Measurements from ENCODE around the gene CLDN9.
A peak's percentile ranks its signal among the peaks of the same experiment; 100 is the strongest.

CLDN9 gene

DNA sequence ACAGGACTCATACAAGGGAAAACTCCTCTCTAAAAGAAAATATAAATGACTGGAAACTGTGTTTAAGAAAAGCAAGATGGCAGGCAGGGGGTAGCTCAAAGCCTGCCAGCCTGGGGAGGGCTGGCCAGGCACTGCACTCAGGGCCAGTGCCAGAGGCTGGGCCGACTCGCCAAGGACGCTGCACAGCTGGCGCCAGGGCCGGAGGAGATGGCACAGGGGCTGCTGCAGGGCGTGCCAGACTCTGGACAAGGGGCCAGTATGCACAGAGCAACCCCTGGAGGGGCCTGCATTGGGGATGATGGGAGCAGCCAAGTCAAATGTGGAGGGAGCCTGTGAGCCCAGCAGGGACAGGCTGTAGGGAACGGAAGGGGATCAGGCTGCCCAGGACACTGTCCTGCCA lies 36.5 kb upstream of the CLDN9 start:
- TF ChIP-seq, protein P1, sequence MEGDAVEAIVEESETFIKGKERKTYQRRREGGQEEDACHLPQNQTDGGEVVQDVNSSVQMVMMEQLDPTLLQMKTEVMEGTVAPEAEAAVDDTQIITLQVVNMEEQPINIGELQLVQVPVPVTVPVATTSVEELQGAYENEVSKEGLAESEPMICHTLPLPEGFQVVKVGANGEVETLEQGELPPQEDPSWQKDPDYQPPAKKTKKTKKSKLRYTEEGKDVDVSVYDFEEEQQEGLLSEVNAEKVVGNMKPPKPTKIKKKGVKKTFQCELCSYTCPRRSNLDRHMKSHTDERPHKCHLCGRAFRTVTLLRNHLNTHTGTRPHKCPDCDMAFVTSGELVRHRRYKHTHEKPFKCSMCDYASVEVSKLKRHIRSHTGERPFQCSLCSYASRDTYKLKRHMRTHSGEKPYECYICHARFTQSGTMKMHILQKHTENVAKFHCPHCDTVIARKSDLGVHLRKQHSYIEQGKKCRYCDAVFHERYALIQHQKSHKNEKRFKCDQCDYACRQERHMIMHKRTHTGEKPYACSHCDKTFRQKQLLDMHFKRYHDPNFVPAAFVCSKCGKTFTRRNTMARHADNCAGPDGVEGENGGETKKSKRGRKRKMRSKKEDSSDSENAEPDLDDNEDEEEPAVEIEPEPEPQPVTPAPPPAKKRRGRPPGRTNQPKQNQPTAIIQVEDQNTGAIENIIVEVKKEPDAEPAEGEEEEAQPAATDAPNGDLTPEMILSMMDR (IDR thresholded peaks at IDR 0.05; ENCODE audit: low read depth, low read length), result no peak
- no peak for DNase-seq (ENCODE audit: extremely low read depth, low read depth)

GRCh38 chr16:2976673-2977072 lies 36.0 kb upstream of the CLDN9 start:
- no peak for DNase-seq (ENCODE audit: extremely low read depth, low read depth)
- TF ChIP-seq, protein P1 (IDR thresholded peaks at IDR 0.05; ENCODE audit: low read depth, low read length), result no peak

GRCh38 chr16:2977440-2977839 lies 35.3 kb upstream of the CLDN9 start:
- no peak for DNase-seq (ENCODE audit: extremely low read depth, low read depth)
- TF ChIP-seq, protein P1 (IDR thresholded peaks at IDR 0.05; ENCODE audit: low read depth, low read length), result no peak

- DNase-seq (ENCODE audit: extremely low read depth, low read depth), result no peak
- TF ChIP-seq, protein P1 (IDR thresholded peaks at IDR 0.05; ENCODE audit: low read depth, low read length), result no peak
These were observed 33.0 kb upstream of the CLDN9 start for GRCh38 chr16:2979669-2980226.

DNA sequence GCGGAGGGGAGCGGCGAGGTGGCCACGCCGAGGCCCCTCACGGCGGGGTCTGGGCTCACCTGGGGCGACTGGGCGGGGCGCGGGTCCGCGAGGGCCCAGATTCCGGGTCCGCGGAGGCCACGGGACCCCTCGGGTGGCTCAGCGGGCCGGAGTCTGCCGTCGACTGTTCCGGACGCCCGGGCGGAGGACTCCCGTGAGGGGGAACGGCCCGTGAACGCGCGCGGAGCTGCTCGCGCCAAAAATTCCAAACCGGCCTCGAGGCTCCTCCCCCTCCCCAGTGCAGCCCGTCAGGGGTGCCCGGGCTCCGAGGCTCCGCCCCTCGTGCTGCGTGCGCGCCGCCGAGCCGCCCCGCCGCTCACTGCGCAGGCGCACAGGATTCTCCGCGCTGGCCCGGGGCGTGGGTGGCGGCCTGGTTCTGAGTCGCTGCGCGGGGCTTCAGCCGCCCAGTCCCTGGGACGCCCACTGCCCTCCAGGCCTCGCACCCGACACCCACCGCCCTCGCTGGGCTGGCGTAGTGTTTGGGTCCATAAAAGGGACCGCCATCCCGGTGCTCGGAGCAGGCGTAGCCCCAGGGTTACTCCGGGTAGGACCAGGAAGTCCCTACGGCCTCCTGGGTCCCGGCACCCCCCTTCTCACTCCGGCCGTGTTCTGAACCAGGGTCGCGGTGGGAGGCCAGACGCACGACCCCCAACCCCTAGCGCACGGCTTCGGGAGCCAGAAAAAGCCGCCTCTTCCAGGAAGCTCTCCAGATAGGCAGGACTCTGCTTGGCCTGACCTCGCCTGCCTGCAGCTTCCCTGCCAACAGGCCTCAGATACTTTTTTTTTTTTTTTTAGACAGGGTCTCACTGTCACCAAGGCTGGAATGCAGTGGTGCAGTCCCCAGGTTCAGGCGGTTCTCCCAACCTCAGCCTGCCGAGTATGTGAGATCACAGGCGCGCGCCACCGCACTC lies 32.2 kb upstream of the CLDN9 start, which contains the start of gene PKMYT1:
PKMYT1 (minus strand) TSS at position 220 of the 950 bp plus-strand sequence. CDS start 789 bp downstream, outside the sequence.
- TF ChIP-seq, protein P1 (IDR thresholded peaks at IDR 0.05; ENCODE audit: low read depth, low read length), result no peak
- peak; percentile 63 for DNase-seq (ENCODE audit: extremely low read depth, low read depth)

DNA sequence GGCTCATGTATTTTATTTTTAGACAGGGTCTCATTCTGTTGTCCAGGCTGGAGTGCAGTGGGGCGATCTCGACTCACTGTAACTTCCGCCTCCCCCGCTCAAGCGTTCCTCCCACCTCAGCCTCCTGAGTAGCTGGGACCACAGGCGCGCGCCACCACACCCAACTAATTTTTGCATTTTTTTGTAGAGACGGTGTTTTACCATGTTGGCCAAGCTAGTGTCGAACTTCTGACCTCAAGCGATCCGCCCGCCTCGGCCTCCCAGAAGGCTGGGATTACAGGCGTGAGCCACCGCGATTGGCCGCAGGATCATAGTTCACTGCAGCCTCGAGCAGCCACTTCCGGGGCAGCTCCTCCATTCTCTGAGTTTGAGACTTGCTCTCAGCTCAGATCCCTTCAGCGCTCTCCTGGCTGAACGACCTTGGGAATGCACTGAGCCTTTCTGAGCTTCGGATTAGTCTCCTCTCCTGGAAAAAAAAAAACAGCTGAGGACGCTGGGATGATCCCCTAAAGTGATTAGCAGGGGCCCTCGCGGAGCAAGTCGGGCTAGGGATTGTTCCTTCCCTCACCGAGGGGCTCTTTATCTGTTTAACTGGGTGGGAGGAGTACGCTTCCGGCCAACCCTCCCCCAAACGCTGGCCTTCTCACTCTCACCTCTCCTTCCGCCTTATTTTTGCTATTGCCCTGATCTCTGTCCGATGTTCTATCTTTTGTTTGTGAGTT lies 31.4 kb upstream of the CLDN9 start:
- TF ChIP-seq, protein P1 (IDR thresholded peaks at IDR 0.05; ENCODE audit: low read depth, low read length), result no peak
- no peak for DNase-seq (ENCODE audit: extremely low read depth, low read depth)

Data from AG09319 (cell line).